Gastroesophageal sphincter (tissue), 4 donors: ENCODE measurements around the gene CEP63. TPM values are rescaled to one million over a fixed set of nuclear protein-coding genes. Genes with fewer than 3 reads are reported as not detected.

Experiments used
- ATAC-seq: fragments of 150-250 bp; one replicate; pipeline ENCODE4 v1.9.1; 2016; ENCODE audit warnings: mild to moderate bottlenecking, moderate library complexity
- H3K27ac ChIP-seq, 4 donors: fragments of 200-600 bp; sonication (generic) in 3 of 4; 1 replicate in 3 of 4; 2 replicates in 1 of 4; pipeline ENCODE4 v1.5.1; 2016 to 2019
- H3K27me3 ChIP-seq: fragments of 200-600 bp; sonication (generic); one replicate; pipeline ENCODE4 v1.5.1; 2019
- H3K36me3 ChIP-seq, 2 donors: fragments of 200-600 bp; sonication (generic); one replicate each; pipeline ENCODE4 v1.5.1; 2019; ENCODE audit warnings: control low read depth in 1 of 2
- H3K4me1 ChIP-seq, 3 donors: fragments of 200-600 bp; sonication (generic); 1 replicate in 2 of 3; 2 replicates in 1 of 3; pipeline ENCODE4 v1.5.1; 2016 to 2019; ENCODE audit warnings: control low read depth in 2 of 3
- H3K4me3 ChIP-seq, 2 donors: fragments of 200-600 bp; sonication (generic); one replicate each; pipeline ENCODE4 v1.5.1; 2019; ENCODE audit warnings: mild to moderate bottlenecking in 1 of 2, moderate library complexity in 1 of 2
- H3K9me3 ChIP-seq, 3 donors: fragments of 200-600 bp; sonication (generic); one replicate each; pipeline ENCODE4 v1.5.1; 2017 to 2019; ENCODE audit warnings: control low read depth in 2 of 3
- CTCF ChIP-seq, 4 experiments: fragments of 200-600 bp in 2 of 4; fragments of 450-650 bp in 2 of 4; sonication (generic) in 1 of 4; IDR thresholded peaks; one replicate each; pipeline ENCODE4 v1.5.1; 2017 to 2019; ENCODE audit warnings: antibody characterized with exemption in 4 of 4, mild to moderate bottlenecking in 2 of 4, moderate library complexity in 2 of 4
- EP300 ChIP-seq: sonication (generic); formaldehyde crosslinking; IDR thresholded peaks from one replicate; pipeline ENCODE4 v1.6.1; 2017; ENCODE audit warnings: antibody characterized with exemption, mild to moderate bottlenecking
- POLR2A ChIP-seq, 2 donors: fragments of 450-650 bp; IDR thresholded peaks; one replicate each; pipeline ENCODE4 v1.6.1; 2017; ENCODE audit warnings: antibody characterized with exemption in 2 of 2, mild to moderate bottlenecking in 2 of 2, moderate library complexity in 1 of 2
- POLR2AphosphoS5 ChIP-seq: sonication (generic); formaldehyde crosslinking; IDR thresholded peaks from one replicate; pipeline ENCODE4 v1.6.1; 2017; ENCODE audit warnings: antibody characterized with exemption
- WGBS, 2 donors: methylation state at CpG; one replicate each; pipeline ENCODE4 v1.1.5; 2018; ENCODE audit warnings: low coverage in 1 of 2; 5-methylcytosine and 5-hydroxymethylcytosine counted together
- total RNA-seq, 4 donors: library from RNA; depleted of rRNA; stranded (reverse); fragments of >200 nt; gene quantifications; one replicate each; pipeline ENCODE4 v1.1.0, GENCODE V29; 2016

Gene CEP63
- total RNA-seq, 4 donors from 2014 or later: 17.9 to 30.1 (median 25.9) TPM

- Histone ChIP-seq H3K4me1 (no peaks in the 10 kb centered on the region), H3K4me3 (no peak overlapping the region)
- no peak for ATAC-seq
Observed at GRCh38 chr3:134552784-134553183, 66.9 kb downstream of the CEP63 start.

GRCh38 chr3:134559591-134559990 lies 73.7 kb downstream of the CEP63 start:
- no peaks in the 10 kb centered on the region for H3K9me3 ChIP-seq
- no peak overlapping the region for H3K4me3 ChIP-seq
- WGBS, 2 donors: 90 to 94% methylated on average over 2 to 3 of the region's 3 CpGs
- no peaks in the 10 kb centered on the region for H3K27me3 ChIP-seq
- H3K36me3 ChIP-seq: peaks cover 0 to 54% of the 10 kb centered on the region in 2 donors
- no peak for TF ChIP-seq EP300
- TF ChIP-seq POLR2A (IDR thresholded peaks at IDR 0.05): no peak
- TF ChIP-seq POLR2AphosphoS5: no peak
- TF ChIP-seq CTCF (IDR thresholded peaks at IDR 0.05): no peak
- ATAC-seq: no peak
- H3K4me1 ChIP-seq: no peaks in the 10 kb centered on the region
- no peak overlapping the region for H3K27ac ChIP-seq

More at GRCh38 chr3:134552784-134553183, 66.9 kb downstream of the CEP63 start:
- peaks cover 4 to 63% of the 10 kb centered on the region in 2 donors for H3K36me3 ChIP-seq
- TF ChIP-seq POLR2A (IDR thresholded peaks at IDR 0.05) (no peak), POLR2AphosphoS5 (no peak), CTCF (IDR thresholded peaks at IDR 0.05) (no peak), EP300 (no peak)
- no peaks in the 10 kb centered on the region for H3K9me3 ChIP-seq
- no peak overlapping the region for H3K27ac ChIP-seq
- no peaks in the 10 kb centered on the region for H3K27me3 ChIP-seq

- Histone ChIP-seq H3K36me3 (peaks cover 0 to 54% of the 10 kb centered on the region in 2 donors), H3K4me1 (no peaks in the 10 kb centered on the region), H3K27ac (no peak overlapping the region), H3K27me3 (no peaks in the 10 kb centered on the region), H3K9me3 (no peaks in the 10 kb centered on the region), H3K4me3 (no peak overlapping the region)
- TF ChIP-seq POLR2AphosphoS5 (no peak), CTCF (IDR thresholded peaks at IDR 0.05) (no peak), EP300 (no peak)
- no peak for ATAC-seq
- WGBS, 2 donors: 71 to 89% methylated on average over 4 of the region's 4 CpGs
Observed at GRCh38 chr3:134562055-134562454, 76.2 kb downstream of the CEP63 start.

GRCh38 chr3:134563601-134564000 lies 77.7 kb downstream of the CEP63 start:
- H3K27me3 ChIP-seq: no peaks in the 10 kb centered on the region
- no peaks in the 10 kb centered on the region for H3K4me1 ChIP-seq
- 93 to 94% methylated on average over 3 to 5 of the region's 6 CpGs for WGBS, 2 donors
- TF ChIP-seq POLR2A (IDR thresholded peaks at IDR 0.05): no peak
- no peak for TF ChIP-seq CTCF (IDR thresholded peaks at IDR 0.05)
- TF ChIP-seq POLR2AphosphoS5: no peak
- no peak for TF ChIP-seq EP300
- H3K4me3 ChIP-seq: no peak overlapping the region
- no peaks in the 10 kb centered on the region for H3K9me3 ChIP-seq
- peaks cover 0 to 46% of the 10 kb centered on the region in 2 donors for H3K36me3 ChIP-seq
- ATAC-seq: no peak
- no peak overlapping the region for H3K27ac ChIP-seq

- no peaks in the 10 kb centered on the region for H3K9me3 ChIP-seq
- peaks cover 0 to 33% of the 10 kb centered on the region in 2 donors for H3K36me3 ChIP-seq
- no peak for ATAC-seq
- no peaks in the 10 kb centered on the region for H3K27me3 ChIP-seq
- H3K4me3 ChIP-seq: no peak overlapping the region
- TF ChIP-seq EP300 (no peak), CTCF (IDR thresholded peaks at IDR 0.05) (no peak), POLR2AphosphoS5 (no peak), POLR2A (IDR thresholded peaks at IDR 0.05) (no peak)
- WGBS, 2 donors: 78 to 92% methylated on average over 2 of the region's 2 CpGs
- no peaks in the 10 kb centered on the region for H3K4me1 ChIP-seq
- no peak overlapping the region for H3K27ac ChIP-seq
Observed at GRCh38 chr3:134564991-134565390, 79.1 kb downstream of the CEP63 start.
